GM23338 (cell line): ENCODE data around the gene PDSS1. TPM values are rescaled to one million over a fixed set of nuclear protein-coding genes. Genes with fewer than 3 reads are reported as not detected.

Source experiments
- ATAC-seq: fragments of 200-7000 bp; cut with Tn5 transposase; 3 replicates; pipeline ENCODE4 v1.9.1; 2020
- DNase-seq: peaks from one replicate; pipeline ENCODE4 v3.0.0-alpha.2; 2015; ENCODE audit warnings: low spot score
- H2AFZ ChIP-seq: fragments of 200-600 bp; sonication (generic); 2 replicates; pipeline ENCODE4 v1.8.0; 2016; ENCODE audit warnings: antibody characterized with exemption, mild to moderate bottlenecking, moderate library complexity
- H3F3A ChIP-seq: fragments of 200-600 bp; sonication (generic); replicated peaks from 2 replicates; pipeline ENCODE4 v1.8.0; 2017; ENCODE audit warnings: antibody characterized with exemption, mixed run types, low read depth
- H3K27ac ChIP-seq: fragments of 200-600 bp; sonication (generic); 2 replicates; pipeline ENCODE4 v1.6.1; 2016; ENCODE audit warnings: low read depth
- H3K27me3 ChIP-seq: fragments of 200-600 bp; sonication (generic); 2 replicates; pipeline ENCODE4 v1.8.0; 2016; ENCODE audit warnings: mild to moderate bottlenecking, mixed run types, moderate library complexity; ENCODE audit not compliant: insufficient read depth
- H3K36me3 ChIP-seq: fragments of 200-600 bp; sonication (generic); 2 replicates; pipeline ENCODE4 v1.8.0; 2016; ENCODE audit warnings: mild to moderate bottlenecking; ENCODE audit not compliant: insufficient read depth
- H3K4me1 ChIP-seq: fragments of 200-600 bp; sonication (generic); 2 replicates; pipeline ENCODE4 v1.8.0; 2016; ENCODE audit warnings: mild to moderate bottlenecking, moderate library complexity; ENCODE audit not compliant: insufficient read depth
- H3K4me2 ChIP-seq: fragments of 200-600 bp; sonication (generic); 2 replicates; pipeline ENCODE4 v1.7.1; 2017; ENCODE audit warnings: mixed run types
- H3K4me3 ChIP-seq: fragments of 200-600 bp; sonication (generic); 2 replicates; pipeline ENCODE4 v1.6.1; 2016; ENCODE audit warnings: mixed run types
- H3K79me2 ChIP-seq: fragments of 200-600 bp; sonication (generic); replicated peaks from 2 replicates; pipeline ENCODE4 v1.8.0; 2017; ENCODE audit warnings: mild to moderate bottlenecking; ENCODE audit not compliant: insufficient read depth
- H3K9me2 ChIP-seq: fragments of 200-600 bp; sonication (generic); 2 replicates; pipeline ENCODE4 v1.8.0; 2017; ENCODE audit not compliant: insufficient read depth
- H4K20me1 ChIP-seq: fragments of 200-600 bp; sonication (generic); replicated peaks from 2 replicates; pipeline ENCODE4 v1.8.0; 2017; ENCODE audit warnings: mild to moderate bottlenecking; ENCODE audit not compliant: insufficient read depth
- H3K27ac Mint-ChIP-seq: 2 replicates; pipeline ENCODE4 v1.8.0; 2020; ENCODE audit warnings: inconsistent platforms, mild to moderate bottlenecking, moderate library complexity, mixed read lengths
- H3K27me3 Mint-ChIP-seq: 3 replicates; pipeline ENCODE4 v1.8.0; 2022; ENCODE audit warnings: low read depth, mild to moderate bottlenecking, moderate library complexity, mixed read lengths, inconsistent platforms; ENCODE audit not compliant: insufficient read depth, poor library complexity
- H3K36me3 Mint-ChIP-seq: 3 replicates; pipeline ENCODE4 v1.8.0; 2021; ENCODE audit warnings: low read depth, mild to moderate bottlenecking, inconsistent platforms, moderate library complexity, mixed read lengths
- H3K4me1 Mint-ChIP-seq: 3 replicates; pipeline ENCODE4 v1.8.0; 2020; ENCODE audit warnings: mild to moderate bottlenecking, inconsistent platforms, mixed read lengths
- H3K4me3 Mint-ChIP-seq: 3 replicates; pipeline ENCODE4 v1.8.0; 2021; ENCODE audit warnings: moderate library complexity, mild to moderate bottlenecking, inconsistent platforms, mixed read lengths
- H3K9me3 Mint-ChIP-seq: 3 replicates; pipeline ENCODE4 v1.8.0; 2020; ENCODE audit warnings: moderate library complexity, mild to moderate bottlenecking, inconsistent platforms, mixed read lengths
- CREB1 ChIP-seq: fragments of 250-450 bp; sonication (Bioruptor Pico); IDR thresholded peaks from 2 replicates; pipeline ENCODE4 v1.5.0; 2020; ENCODE audit warnings: low read depth, mild to moderate bottlenecking, moderate library complexity
- CTCF ChIP-seq, 2 experiments: fragments of 200-600 bp in 1 of 2; sonication (generic) in 1 of 2; conservative IDR thresholded peaks; 2 replicates each; pipeline versions ENCODE4 v1.5.1 to v1.6.1; 2016 to 2017; ENCODE audit warnings: antibody characterized with exemption in 2 of 2, low read depth in 2 of 2, mild to moderate bottlenecking in 2 of 2, moderate library complexity in 1 of 2
- ETS1 ChIP-seq: IDR thresholded peaks from 2 replicates; pipeline ENCODE4 v1.6.1; 2016; ENCODE audit warnings: antibody characterized with exemption
- EZH2 ChIP-seq: fragments of 200-600 bp; sonication (generic); IDR thresholded peaks from one replicate; pipeline ENCODE4 v1.8.0; 2017; ENCODE audit warnings: antibody characterized with exemption, mild to moderate bottlenecking, low read depth; ENCODE audit not compliant: unreplicated experiment
- EZH2phosphoT487 ChIP-seq: fragments of 200-600 bp; sonication (generic); IDR thresholded peaks from one replicate; pipeline ENCODE4 v1.8.1; 2018; ENCODE audit warnings: antibody characterized with exemption; ENCODE audit not compliant: unreplicated experiment
- JUNB ChIP-seq: IDR thresholded peaks from one replicate; pipeline ENCODE4 v1.6.1; 2016; ENCODE audit warnings: antibody characterized with exemption; ENCODE audit not compliant: unreplicated experiment
- NANOG ChIP-seq: IDR thresholded peaks from 2 replicates; pipeline ENCODE4 v1.6.1; 2016; ENCODE audit warnings: antibody characterized with exemption, borderline replicate concordance
- POLR2AphosphoS5 ChIP-seq: IDR thresholded peaks from 2 replicates; pipeline ENCODE4 v1.6.1; 2016; ENCODE audit warnings: antibody characterized with exemption, low read depth
- REST ChIP-seq: IDR thresholded peaks from one replicate; pipeline ENCODE4 v1.6.1; 2018; ENCODE audit warnings: antibody characterized with exemption; ENCODE audit not compliant: unreplicated experiment
- STAT1 ChIP-seq: IDR thresholded peaks from one replicate; pipeline ENCODE4 v1.6.1; 2016; ENCODE audit warnings: antibody characterized with exemption; ENCODE audit not compliant: unreplicated experiment
- ZNF114 ChIP-seq: fragments of 250-450 bp; sonication (Bioruptor Pico); IDR thresholded peaks from 2 replicates; pipeline ENCODE4 v1.5.0; 2020; ENCODE audit warnings: mild to moderate bottlenecking, moderate library complexity
- ZNF331 ChIP-seq: fragments of 250-450 bp; sonication (Bioruptor Pico); IDR thresholded peaks from 2 replicates; pipeline ENCODE4 v1.5.0; 2020; ENCODE audit warnings: low read depth, mild to moderate bottlenecking, moderate library complexity
- polyA plus RNA-seq: library from polyadenylated mRNA; unstranded; fragments of >200 nt; fragmentation: Nextera tagmentation; extraction: Ambion mirVana; gene quantifications from 2 replicates; pipeline ENCODE4 v1.2.1, GENCODE V29; 2016
- total RNA-seq: library from RNA; depleted of rRNA; stranded (reverse); fragments of >200 nt; shearing (Covaris generic); gene quantifications from 2 replicates; pipeline ENCODE4 v1.2.3, GENCODE V29; 2014

PDSS1 gene
- total and polyA plus RNA-seq, 2 experiments from 2014 or later, result 21.5 to 26.2 TPM

GRCh38 chr10:26746061-26746460, 48.6 kb downstream of the PDSS1 start:
- no peak overlapping the region for H2AFZ ChIP-seq
- peaks cover 5% of the 10 kb centered on the region; the same call in 1 of the 2 replicates for H3K4me1 ChIP-seq
- Mint-ChIP-seq H3K27me3 (peaks cover 5% of the 10 kb centered on the region), H3K9me3 (no peaks in the 10 kb centered on the region), H3K36me3 (peaks cover 52% of the 10 kb centered on the region), H3K27ac (no peak overlapping the region), H3K4me1 (peaks cover 11% of the 10 kb centered on the region), H3K4me3 (no peak overlapping the region)
- no peak for TF ChIP-seq POLR2AphosphoS5
- no peak for TF ChIP-seq EZH2phosphoT487
- TF ChIP-seq ETS1, result no peak
- no peak for TF ChIP-seq CREB1 (CRISPR knock-in tag)
- TF ChIP-seq CTCF (conservative IDR thresholded peaks at IDR 0.05; ENCODE audit: low read depth in 2 of 2), result no peak
- no peak for TF ChIP-seq JUNB
- no peak for TF ChIP-seq NANOG
- no peaks in the 10 kb centered on the region for H3K9me2 ChIP-seq
- H3K79me2 ChIP-seq, result no peaks in the 10 kb centered on the region
- H4K20me1 ChIP-seq, result no peaks in the 10 kb centered on the region
- H3F3A ChIP-seq, result no peaks in the 10 kb centered on the region
- H3K36me3 ChIP-seq, result peaks cover 21% of the 10 kb centered on the region
- DNase-seq, result no peak
- ATAC-seq, result no peak
- H3K27ac ChIP-seq, result no peak overlapping the region
- no peak overlapping the region for H3K4me3 ChIP-seq
- H3K27me3 ChIP-seq, result no peaks in the 10 kb centered on the region
- H3K4me2 ChIP-seq, result no peak overlapping the region

- peak; percentile 95 for ATAC-seq
- Histone ChIP-seq H3K4me2 (peak overlapping the region; percentile 53), H3K36me3 (no peaks in the 10 kb centered on the region), H4K20me1 (no peaks in the 10 kb centered on the region), H3K27ac (no peak overlapping the region), H3K4me3 (no peak overlapping the region), H3K4me1 (peaks cover 16% of the 10 kb centered on the region), H2AFZ (no peak overlapping the region), H3F3A (no peaks in the 10 kb centered on the region), H3K9me2 (no peaks in the 10 kb centered on the region), H3K27me3 (no peaks in the 10 kb centered on the region), H3K79me2 (no peaks in the 10 kb centered on the region)
- H3K36me3 Mint-ChIP-seq, result no peaks in the 10 kb centered on the region
- H3K27me3 Mint-ChIP-seq, result no peaks in the 10 kb centered on the region
- H3K9me3 Mint-ChIP-seq, result no peaks in the 10 kb centered on the region
- peak overlapping the region; percentile 91 for H3K27ac Mint-ChIP-seq
- peaks cover 19% of the 10 kb centered on the region for H3K4me1 Mint-ChIP-seq
- DNase-seq, result peak; percentile 35
- H3K4me3 Mint-ChIP-seq, result peak overlapping the region; percentile 35; the same call in 2 of the 3 replicates
- TF ChIP-seq ZNF114 (CRISPR knock-in tag), result no peak
- no peak for TF ChIP-seq POLR2AphosphoS5
- TF ChIP-seq EZH2phosphoT487, result no peak
- no peak for TF ChIP-seq STAT1
- TF ChIP-seq REST, result no peak
- no peak for TF ChIP-seq CREB1 (CRISPR knock-in tag)
- no peak for TF ChIP-seq ZNF331 (CRISPR knock-in tag)
- no peak for TF ChIP-seq CTCF (conservative IDR thresholded peaks at IDR 0.05; ENCODE audit: low read depth in 2 of 2)
- no peak for TF ChIP-seq ETS1
- TF ChIP-seq NANOG, result no peak
- no peak for TF ChIP-seq EZH2
- no peak for TF ChIP-seq JUNB
These were observed 58.0 kb downstream of the PDSS1 start for GRCh38 chr10:26755443-26755903.
